ENCODE data around the gene UROS. TPM values are rescaled to one million over a fixed set of nuclear protein-coding genes. Genes with fewer than 3 reads are reported as not detected.

UROS gene
- total RNA-seq, 3 donors from 2014 or later, result 31.5 to 45.2 (median 35.1) TPM

DNA sequence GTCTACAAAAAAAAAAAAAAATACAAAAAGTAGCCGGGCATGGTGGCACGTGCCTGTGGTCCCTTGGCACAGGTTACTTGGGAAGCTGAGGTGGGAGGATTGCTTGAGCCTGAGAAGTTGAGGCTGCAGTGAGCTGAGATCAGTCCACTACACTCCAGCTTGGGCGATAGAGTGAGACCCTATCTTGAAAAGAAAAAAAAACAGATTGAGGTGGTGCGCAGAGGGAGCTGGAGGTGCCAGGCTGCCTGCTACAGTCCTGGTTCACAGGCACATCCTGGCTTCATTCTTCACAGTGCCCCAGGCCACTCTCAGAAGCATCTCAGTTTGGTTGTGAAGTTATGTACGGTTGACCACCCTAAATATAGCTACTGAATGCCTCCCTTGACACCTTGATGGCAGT lies 52.2 kb downstream of the UROS start:
- Histone ChIP-seq H3K36me3 (no peaks in the 10 kb centered on the region), H3K4me3 (no peak overlapping the region), H3K27me3 (no peaks in the 10 kb centered on the region), H3K9me3 (no peaks in the 10 kb centered on the region), H3K4me1 (no peaks in the 10 kb centered on the region), H3K27ac (no peak overlapping the region)
- intact Hi-C loops (cut with DNase I; ENCODE audit: low total_unique reads), result no loop called here
- TF ChIP-seq POLR2A (IDR thresholded peaks at IDR 0.05), result no peak
- TF ChIP-seq POLR2AphosphoS5 (IDR thresholded peaks at IDR 0.05), result no peak
- TF ChIP-seq, protein P1, sequence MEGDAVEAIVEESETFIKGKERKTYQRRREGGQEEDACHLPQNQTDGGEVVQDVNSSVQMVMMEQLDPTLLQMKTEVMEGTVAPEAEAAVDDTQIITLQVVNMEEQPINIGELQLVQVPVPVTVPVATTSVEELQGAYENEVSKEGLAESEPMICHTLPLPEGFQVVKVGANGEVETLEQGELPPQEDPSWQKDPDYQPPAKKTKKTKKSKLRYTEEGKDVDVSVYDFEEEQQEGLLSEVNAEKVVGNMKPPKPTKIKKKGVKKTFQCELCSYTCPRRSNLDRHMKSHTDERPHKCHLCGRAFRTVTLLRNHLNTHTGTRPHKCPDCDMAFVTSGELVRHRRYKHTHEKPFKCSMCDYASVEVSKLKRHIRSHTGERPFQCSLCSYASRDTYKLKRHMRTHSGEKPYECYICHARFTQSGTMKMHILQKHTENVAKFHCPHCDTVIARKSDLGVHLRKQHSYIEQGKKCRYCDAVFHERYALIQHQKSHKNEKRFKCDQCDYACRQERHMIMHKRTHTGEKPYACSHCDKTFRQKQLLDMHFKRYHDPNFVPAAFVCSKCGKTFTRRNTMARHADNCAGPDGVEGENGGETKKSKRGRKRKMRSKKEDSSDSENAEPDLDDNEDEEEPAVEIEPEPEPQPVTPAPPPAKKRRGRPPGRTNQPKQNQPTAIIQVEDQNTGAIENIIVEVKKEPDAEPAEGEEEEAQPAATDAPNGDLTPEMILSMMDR (IDR thresholded peaks at IDR 0.05), result no peak
- DNase-seq (ENCODE audit: low spot score in 2 of 2), result no peak

GRCh38 chr10:125769175-125769574 lies 53.9 kb downstream of the UROS start:
- Histone ChIP-seq H3K9me3 (no peaks in the 10 kb centered on the region), H3K27me3 (no peaks in the 10 kb centered on the region), H3K36me3 (no peaks in the 10 kb centered on the region), H3K27ac (peak overlapping the region in 1 of 2 donors; percentile 14), H3K4me3 (no peak overlapping the region), H3K4me1 (no peaks in the 10 kb centered on the region)
- intact Hi-C loops (cut with DNase I; ENCODE audit: low total_unique reads), result no loop called here
- TF ChIP-seq POLR2AphosphoS5 (IDR thresholded peaks at IDR 0.05), result no peak
- TF ChIP-seq, protein P1 (IDR thresholded peaks at IDR 0.05), result no peak
- no peak for TF ChIP-seq POLR2A (IDR thresholded peaks at IDR 0.05)
- no peak for DNase-seq (ENCODE audit: low spot score in 2 of 2)

DNA sequence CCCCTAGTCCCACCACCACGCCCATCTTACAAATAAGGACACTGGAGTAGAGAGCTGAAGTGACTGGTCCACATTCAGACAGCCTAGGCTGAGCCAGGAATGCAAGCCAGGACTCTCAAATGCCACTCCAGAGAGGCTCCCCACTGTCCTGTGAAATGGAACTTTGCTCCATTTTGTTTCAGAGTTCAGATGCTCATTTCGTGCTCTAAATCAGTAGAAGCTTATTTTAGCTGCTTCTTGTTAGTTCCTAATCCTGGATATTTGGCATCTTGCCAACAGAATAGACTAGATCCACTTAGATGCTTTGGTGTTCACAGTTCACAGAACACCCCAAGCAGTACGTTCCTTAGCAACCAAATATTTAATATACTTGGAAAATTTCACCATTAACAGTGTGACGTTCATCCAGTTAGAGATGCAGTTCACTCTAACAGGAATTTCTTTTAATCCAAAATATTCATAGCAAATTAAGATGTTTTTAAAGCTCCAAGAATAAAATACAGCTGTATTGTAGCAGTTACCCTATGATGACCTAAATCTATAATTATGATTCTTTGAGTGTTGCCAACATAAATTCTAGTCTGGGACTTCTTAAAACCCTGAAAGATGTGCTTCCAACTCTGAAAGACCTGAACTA lies 54.7 kb downstream of the UROS start:
- TF ChIP-seq POLR2A (IDR thresholded peaks at IDR 0.05) (no peak), POLR2AphosphoS5 (IDR thresholded peaks at IDR 0.05) (no peak)
- TF ChIP-seq, protein P1 (IDR thresholded peaks at IDR 0.05), result no peak
- H3K27me3 ChIP-seq, result no peaks in the 10 kb centered on the region
- peak overlapping the region; percentile 4 to 64 for H3K27ac ChIP-seq
- DNase-seq (ENCODE audit: low spot score in 2 of 2), result no peak
- no peak overlapping the region for H3K4me3 ChIP-seq
- no peaks in the 10 kb centered on the region for H3K4me1 ChIP-seq
- H3K9me3 ChIP-seq, result no peaks in the 10 kb centered on the region
- H3K36me3 ChIP-seq, result no peaks in the 10 kb centered on the region
- intact Hi-C loops (cut with DNase I; ENCODE audit: low total_unique reads), result no loop called here

DNA sequence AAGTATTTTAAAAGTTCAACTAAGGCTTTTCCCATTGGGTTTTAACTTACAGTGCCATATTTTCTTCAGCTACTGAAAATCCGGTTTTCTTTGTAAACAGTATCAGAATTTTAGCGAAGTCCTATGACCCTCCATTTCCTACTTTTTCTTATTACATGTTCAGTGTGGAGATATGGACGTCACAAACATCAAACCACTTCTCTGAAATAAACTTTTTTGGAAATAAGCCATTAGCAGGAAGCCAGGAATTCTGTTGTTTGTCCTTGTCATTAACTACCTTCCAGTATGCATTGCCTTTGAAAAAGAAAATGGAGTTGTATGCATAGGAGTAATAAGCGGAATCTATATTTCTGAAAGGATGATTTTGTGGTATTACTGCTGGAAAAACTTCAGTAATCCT lies 56.5 kb downstream of the UROS start:
- Histone ChIP-seq H3K36me3 (no peaks in the 10 kb centered on the region), H3K9me3 (no peaks in the 10 kb centered on the region), H3K27me3 (no peaks in the 10 kb centered on the region), H3K27ac (no peak overlapping the region), H3K4me1 (no peaks in the 10 kb centered on the region), H3K4me3 (no peak overlapping the region)
- intact Hi-C loops (cut with DNase I; ENCODE audit: low total_unique reads), result no loop called here
- no peak for DNase-seq (ENCODE audit: low spot score in 2 of 2)
- TF ChIP-seq POLR2AphosphoS5 (IDR thresholded peaks at IDR 0.05), result no peak
- no peak for TF ChIP-seq POLR2A (IDR thresholded peaks at IDR 0.05)
- TF ChIP-seq, protein P1 (IDR thresholded peaks at IDR 0.05), result no peak

GRCh38 chr10:125765835-125766234 lies 57.2 kb downstream of the UROS start:
- H3K9me3 ChIP-seq, result no peaks in the 10 kb centered on the region
- no peak for DNase-seq (ENCODE audit: low spot score in 2 of 2)
- H3K27ac ChIP-seq, result no peak overlapping the region
- H3K27me3 ChIP-seq, result no peaks in the 10 kb centered on the region
- H3K4me3 ChIP-seq, result no peak overlapping the region
- H3K4me1 ChIP-seq, result no peaks in the 10 kb centered on the region
- no peaks in the 10 kb centered on the region for H3K36me3 ChIP-seq
- intact Hi-C loops (cut with DNase I; ENCODE audit: low total_unique reads), result no loop called here
- no peak for TF ChIP-seq POLR2AphosphoS5 (IDR thresholded peaks at IDR 0.05)
- TF ChIP-seq, protein P1 (IDR thresholded peaks at IDR 0.05), result no peak
- no peak for TF ChIP-seq POLR2A (IDR thresholded peaks at IDR 0.05)

Data from breast epithelium (tissue), 4 donors.